Ammon's horn (tissue), 1 donor: ENCODE results near the gene ZNF763.
A peak's percentile ranks its signal among the peaks of the same experiment; 100 is the strongest.
"Not testable (repeated sequence)": the region's sequence is repeated elsewhere in the genome, so short reads cannot be mapped to it uniquely, and the experiment has no call there.

Source experiments
- DNase-seq: peaks from one replicate; pipeline ENCODE4 v3.0.0-alpha.2; 2016; ENCODE audit warnings: low spot score

ZNF763 gene

GRCh38 chr19:11964858-11965645, at the start of gene ZNF763:
Gene ZNF763 (plus strand): TSS chr19:11965040. CDS start chr19:11965209, 169 bp downstream.
- peak; percentile 97 for DNase-seq

GRCh38 chr19:11921852-11922495, 42.9 kb upstream of the ZNF763 start:
- DNase-seq = no peak

- DNase-seq = peak; percentile 97
Measured at GRCh38 chr19:11924886-11925650, 39.8 kb upstream of the ZNF763 start, which contains the start of gene ZNF700. Gene ZNF700 (plus strand): TSS chr19:11925107. CDS start chr19:11925211, 104 bp downstream.

- DNase-seq = not testable (repeated sequence)
Measured at GRCh38 chr19:11925651-11926187, 39.1 kb upstream of the ZNF763 start.

GRCh38 chr19:11927227-11927626, 37.6 kb upstream of the ZNF763 start:
- DNase-seq = no peak

- peak; percentile 28 for DNase-seq
Measured at GRCh38 chr19:11931051-11931450, 33.8 kb upstream of the ZNF763 start.

- DNase-seq = no peak
Measured at GRCh38 chr19:11931513-11931912, 33.3 kb upstream of the ZNF763 start.

- not testable (repeated sequence) for DNase-seq
Measured at GRCh38 chr19:11935829-11936228, 29.0 kb upstream of the ZNF763 start.

- not testable (repeated sequence) for DNase-seq
Measured at GRCh38 chr19:11938383-11938782, 26.5 kb upstream of the ZNF763 start.

GRCh38 chr19:11941361-11941887, 23.4 kb upstream of the ZNF763 start:
- not testable (repeated sequence) for DNase-seq

GRCh38 chr19:11942008-11942842, 22.6 kb upstream of the ZNF763 start:
- DNase-seq = no peak

- no peak for DNase-seq
Measured at GRCh38 chr19:11942843-11943108, 22.1 kb upstream of the ZNF763 start.

GRCh38 chr19:11944656-11945055, 20.2 kb upstream of the ZNF763 start:
- DNase-seq = no peak

GRCh38 chr19:11948646-11949045, 16.2 kb upstream of the ZNF763 start:
- DNase-seq = no peak

GRCh38 chr19:11949201-11949600, 15.6 kb upstream of the ZNF763 start:
- no peak for DNase-seq

GRCh38 chr19:11949614-11950080, 15.2 kb upstream of the ZNF763 start:
- not testable (repeated sequence) for DNase-seq

- DNase-seq = no peak
Measured at GRCh38 chr19:11950312-11950711, 14.5 kb upstream of the ZNF763 start.

- peak; percentile 86 for DNase-seq
Measured at GRCh38 chr19:11963566-11964355, 1.1 kb upstream of the ZNF763 start.

- DNase-seq = no peak
Measured at GRCh38 chr19:11964496-11964857, 363 bp upstream of the ZNF763 start.

GRCh38 chr19:11970174-11970573, 5.3 kb downstream of the ZNF763 start:
- DNase-seq = no peak
